HG03439 (cell line): ENCODE data around the gene GPC5.
"Not testable (repeated sequence)": the region's sequence is repeated elsewhere in the genome, so short reads cannot be mapped to it uniquely, and the experiment has no call there.

ENCODE experiments used
- ATAC-seq: cut with Tn5 transposase; IDR thresholded peaks from one replicate; pipeline ENCODE4 v1.9.1; 2021; ENCODE audit warnings: mild to moderate bottlenecking, moderate library complexity; ENCODE audit not compliant: unreplicated experiment

Gene GPC5

GRCh38 chr13:92418818-92419412, 1020.5 kb downstream of the GPC5 start:
- no peak for ATAC-seq

- no peak for ATAC-seq
Measured at GRCh38 chr13:92429231-92429630, 1030.8 kb downstream of the GPC5 start.

GRCh38 chr13:92433386-92433785, 1035.0 kb downstream of the GPC5 start:
- ATAC-seq: no peak

- ATAC-seq: no peak
Measured at GRCh38 chr13:92433963-92434362, 1035.5 kb downstream of the GPC5 start.

- no peak for ATAC-seq
Measured at GRCh38 chr13:92436924-92437323, 1038.5 kb downstream of the GPC5 start.

GRCh38 chr13:92444244-92444643, 1045.8 kb downstream of the GPC5 start:
- ATAC-seq: no peak

DNA sequence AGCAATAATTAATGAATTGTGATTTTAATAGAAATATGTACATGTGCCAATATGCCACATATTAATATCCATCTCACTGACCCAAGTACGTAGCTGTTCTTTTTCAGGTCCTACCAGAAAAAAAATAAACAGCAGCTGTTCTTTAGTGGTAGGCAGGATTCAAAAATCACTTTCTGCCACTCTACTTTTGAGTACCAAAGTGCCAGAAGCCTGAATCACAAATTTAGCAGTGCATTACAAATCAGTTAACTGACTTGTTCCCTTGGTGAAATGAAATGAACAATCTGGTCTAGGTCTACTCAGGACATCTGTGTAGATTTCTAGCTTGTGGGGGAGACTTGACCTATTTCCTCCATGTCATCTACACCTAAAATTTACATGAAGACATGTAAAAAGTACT, 1052.6 kb downstream of the GPC5 start:
- no peak for ATAC-seq

DNA sequence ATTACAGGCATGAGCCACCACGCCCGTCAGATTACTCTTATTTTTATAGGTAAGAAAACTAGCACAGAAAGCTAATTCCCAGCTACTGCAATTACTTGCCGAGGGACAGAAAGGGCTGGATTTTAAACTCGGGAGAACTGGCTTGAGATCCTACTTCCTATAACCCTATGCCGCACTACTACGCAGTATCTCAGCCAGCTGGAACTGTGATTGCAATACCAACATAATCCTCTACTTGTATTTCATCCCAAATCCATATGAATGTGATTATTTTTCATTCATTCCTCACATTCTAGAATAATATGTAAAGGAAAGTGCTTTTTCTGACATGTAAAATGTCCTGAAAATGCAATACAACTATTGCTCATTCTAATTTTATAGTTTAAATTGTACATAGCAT, 1054.4 kb downstream of the GPC5 start:
- ATAC-seq: no peak

DNA sequence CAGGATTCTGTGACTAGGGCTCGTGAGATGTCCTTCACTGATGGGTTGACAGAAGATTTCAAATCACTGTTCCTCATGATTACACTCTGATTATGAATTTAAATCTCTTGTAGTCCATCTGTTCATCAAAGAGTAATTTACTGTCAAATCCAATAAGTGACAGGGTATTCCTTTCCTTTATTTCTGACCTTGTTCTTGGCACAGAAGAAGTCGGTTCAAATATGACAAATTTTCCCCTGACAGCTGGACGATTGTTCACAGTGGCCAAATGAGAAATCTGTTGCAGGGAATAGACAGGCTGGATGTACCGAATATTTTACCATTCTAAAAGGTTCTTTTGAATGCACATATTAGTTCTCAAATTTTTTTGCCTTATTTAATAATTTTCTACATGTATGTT, 1060.9 kb downstream of the GPC5 start:
- no peak for ATAC-seq

DNA sequence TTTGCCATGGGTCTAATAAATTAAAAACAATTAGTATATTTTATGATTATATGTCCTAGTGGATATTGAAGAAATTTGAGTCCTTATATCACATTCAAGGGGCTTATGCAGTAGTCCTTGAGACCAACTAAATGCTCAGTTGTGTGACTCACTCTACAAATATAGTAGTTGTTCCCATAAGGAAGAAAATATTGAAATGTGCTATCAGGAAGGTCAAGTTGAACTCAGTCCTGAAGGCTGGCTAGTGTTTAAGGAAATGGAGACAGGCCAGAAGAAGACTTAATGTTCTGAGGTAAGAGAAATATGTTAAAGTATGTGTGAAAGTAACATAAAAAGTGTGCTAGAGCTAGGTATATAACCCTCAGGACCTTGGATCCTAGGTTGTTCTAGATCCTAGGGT, 1062.1 kb downstream of the GPC5 start:
- ATAC-seq: no peak

GRCh38 chr13:92461402-92461801, 1063.0 kb downstream of the GPC5 start:
- ATAC-seq: no peak

GRCh38 chr13:92461831-92462230, 1063.4 kb downstream of the GPC5 start:
- ATAC-seq: no peak

DNA sequence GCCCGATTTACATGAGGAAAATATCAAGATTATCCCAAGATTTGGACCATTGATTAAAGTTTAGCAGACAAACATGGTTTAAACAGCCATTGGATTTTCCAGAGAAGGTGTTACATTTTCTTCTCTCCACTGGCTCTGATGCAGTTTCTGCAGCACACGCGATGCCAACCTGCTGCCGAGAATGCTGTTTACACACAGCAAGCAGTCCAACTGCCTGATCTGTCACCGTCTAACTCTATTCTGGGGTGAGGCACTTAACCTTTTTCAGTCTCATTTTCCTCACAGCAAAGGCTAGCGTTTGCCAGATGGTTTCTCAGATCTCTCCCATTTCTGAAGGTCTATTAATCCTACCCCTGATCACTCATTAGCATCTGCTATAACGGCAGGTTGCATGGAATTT, 1064.7 kb downstream of the GPC5 start:
- ATAC-seq: no peak

DNA sequence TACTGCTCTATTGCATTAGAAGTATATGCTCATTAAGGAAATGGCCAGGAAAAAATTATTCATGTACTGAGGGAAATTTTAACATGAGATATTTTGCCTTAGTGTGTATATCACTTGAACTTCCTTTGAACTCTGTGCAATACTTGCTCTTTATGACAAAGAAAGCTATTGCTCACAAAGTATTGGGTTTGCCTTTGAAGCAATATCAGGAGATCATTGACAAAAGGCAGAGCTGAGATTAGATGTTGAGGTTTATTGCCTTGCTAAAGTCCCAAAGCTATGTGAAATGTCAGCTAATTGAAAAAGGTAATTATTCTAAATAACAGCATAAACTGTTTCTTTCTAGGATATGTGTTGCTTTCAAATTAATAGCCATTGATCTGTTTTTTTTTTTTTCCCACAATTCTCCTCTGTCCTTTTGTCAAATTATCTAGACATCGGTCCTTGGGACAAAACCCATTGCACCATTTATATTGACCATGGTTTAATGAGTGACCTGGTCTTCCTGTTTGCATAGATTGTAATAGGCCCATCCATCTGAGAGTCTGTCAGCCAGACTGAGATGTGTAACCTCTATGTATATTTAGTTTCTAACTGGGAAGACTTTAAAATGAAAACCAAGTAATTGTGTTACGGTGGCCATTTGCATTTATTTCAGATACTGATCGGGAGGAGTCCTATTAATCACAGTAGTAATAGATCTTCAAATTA, 1075.5 kb downstream of the GPC5 start:
- no peak for ATAC-seq

- ATAC-seq: no peak
Measured at GRCh38 chr13:92480387-92480786, 1082.0 kb downstream of the GPC5 start.

DNA sequence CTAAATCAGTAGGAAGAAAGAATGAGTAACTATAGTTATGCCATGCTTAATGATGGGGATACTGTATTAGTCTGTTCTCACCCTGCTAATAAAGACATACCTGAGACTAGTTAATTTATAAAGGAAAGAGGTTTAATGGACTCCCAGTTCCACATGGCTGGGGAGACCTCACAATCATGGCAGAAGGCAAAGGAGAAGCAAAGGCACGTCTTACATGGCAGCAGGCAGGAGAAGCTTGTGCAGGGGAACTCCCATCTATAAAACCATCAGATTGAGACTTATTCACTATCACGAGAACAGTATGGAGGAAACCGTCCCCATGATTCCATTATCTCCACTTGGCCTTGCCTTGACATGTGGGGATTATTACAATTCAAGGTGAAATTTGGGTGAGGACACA, 1084.4 kb downstream of the GPC5 start:
- ATAC-seq: not testable (repeated sequence)

- ATAC-seq: no peak
Measured at GRCh38 chr13:92483894-92484293, 1085.5 kb downstream of the GPC5 start.

DNA sequence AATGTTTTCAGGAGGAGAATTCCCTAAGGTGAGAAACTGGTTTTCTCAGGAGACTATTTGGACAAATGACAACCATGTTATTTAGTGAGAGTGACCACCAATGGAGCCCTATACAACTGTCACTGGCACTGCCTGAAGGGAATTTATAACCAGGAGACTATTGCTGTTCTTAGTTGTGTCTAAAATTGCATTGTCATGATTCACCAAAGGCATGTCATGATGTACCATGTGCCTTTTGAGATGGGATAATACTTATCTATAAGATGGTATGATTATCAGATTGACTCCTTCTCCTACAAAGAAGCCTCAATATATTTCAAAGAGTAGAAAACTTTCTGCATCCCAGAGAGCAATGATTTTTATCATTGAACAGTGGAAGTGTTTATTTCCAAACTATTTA, 1088.8 kb downstream of the GPC5 start:
- no peak for ATAC-seq

GRCh38 chr13:92488249-92488852, 1089.9 kb downstream of the GPC5 start:
- ATAC-seq: no peak

DNA sequence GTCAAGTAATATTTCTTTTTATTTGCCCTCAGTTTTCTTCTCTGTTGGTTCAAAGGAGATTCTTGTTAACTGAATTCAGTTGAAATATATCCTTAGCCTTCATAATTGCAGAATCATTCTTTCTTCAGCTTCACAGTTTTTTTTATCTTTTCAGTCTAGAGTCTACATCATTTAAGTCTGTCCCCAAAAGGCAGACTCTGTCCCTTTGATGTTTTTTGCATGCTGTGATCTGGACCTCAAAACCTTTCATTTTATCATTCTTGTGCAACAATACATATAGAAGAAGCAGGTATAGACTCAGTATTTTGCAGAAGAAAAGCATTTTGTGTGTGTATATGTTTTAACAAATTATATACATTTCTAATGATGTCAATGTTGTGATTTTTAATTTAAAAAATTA, 1093.4 kb downstream of the GPC5 start:
- no peak for ATAC-seq

DNA sequence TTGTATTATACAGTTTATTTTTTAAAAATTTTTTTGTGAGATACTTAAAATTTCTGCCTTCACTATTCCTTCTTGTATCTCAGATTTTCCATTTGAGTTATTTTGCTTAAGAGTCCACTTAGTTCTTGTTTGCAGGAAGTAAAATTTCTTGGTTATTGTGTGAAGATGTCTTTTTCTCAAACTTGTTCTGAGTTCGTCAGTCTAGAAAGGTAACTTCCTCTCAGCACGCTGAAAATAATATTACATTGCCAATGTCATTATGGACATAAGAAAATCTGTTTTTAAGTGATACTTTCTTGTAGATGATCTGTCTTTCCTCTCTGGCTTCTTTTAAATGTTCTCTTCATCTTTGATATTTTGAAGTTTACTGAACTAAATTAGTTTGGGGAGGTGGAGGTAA, 1096.5 kb downstream of the GPC5 start:
- ATAC-seq: no peak

DNA sequence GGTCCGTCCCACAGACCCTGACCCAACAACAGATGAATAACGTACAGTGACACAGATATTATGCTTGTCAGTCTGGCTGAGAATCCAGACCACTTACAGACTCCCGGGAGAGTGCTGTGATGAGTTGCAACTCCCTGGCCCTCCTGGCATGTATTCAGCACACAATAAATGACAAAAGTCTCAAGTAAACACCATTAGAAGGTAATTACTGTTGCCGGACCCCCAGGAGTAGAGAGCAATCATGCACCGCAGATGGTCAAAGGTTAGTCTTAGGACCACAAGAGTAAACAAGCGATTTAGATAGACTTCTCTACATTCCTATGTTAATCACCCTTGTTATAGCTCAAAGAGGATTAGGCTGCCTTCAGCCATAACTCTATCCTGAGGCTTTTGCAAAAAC, 1101.8 kb downstream of the GPC5 start:
- no peak for ATAC-seq
